ENCODE measurements around the gene GRN.

The GRN gene

GRCh38 chr17:44312396-44313104, 32.6 kb upstream of the GRN start:
- H3K27me3 ChIP-seq (replicated peaks), result peaks cover 28% of the 10 kb centered on the region
- H3K36me3 ChIP-seq (replicated peaks), result no peaks in the 10 kb centered on the region
- no peak for TF ChIP-seq CTCF (IDR thresholded peaks at IDR 0.05; ENCODE audit: low read depth, low read length, missing control alignments)
- no peak overlapping the region for H3K27ac ChIP-seq
- H3K4me3 ChIP-seq (ENCODE audit: low read depth, low read length), result no peak overlapping the region
- in situ Hi-C loops (cut with HindIII; ENCODE audit: low pct_ligation_motif_present, low sequenced_read_pairs), result no loop called here
- DNase-seq, result no peak

GRCh38 chr17:44314031-44314430, 31.1 kb upstream of the GRN start:
- no peak for TF ChIP-seq CTCF (IDR thresholded peaks at IDR 0.05; ENCODE audit: low read depth, low read length, missing control alignments)
- H3K4me3 ChIP-seq (ENCODE audit: low read depth, low read length), result no peak overlapping the region
- no peak overlapping the region for H3K27ac ChIP-seq
- H3K36me3 ChIP-seq (replicated peaks), result no peaks in the 10 kb centered on the region
- in situ Hi-C loops (cut with HindIII; ENCODE audit: low pct_ligation_motif_present, low sequenced_read_pairs), result no loop called here
- peaks cover 26% of the 10 kb centered on the region for H3K27me3 ChIP-seq (replicated peaks)
- no peak for DNase-seq

- Histone ChIP-seq H3K4me3 (ENCODE audit: low read depth, low read length) (no peak overlapping the region), H3K27me3 (replicated peaks) (peaks cover 26% of the 10 kb centered on the region), H3K27ac (no peak overlapping the region), H3K36me3 (replicated peaks) (peaks cover under 1% of the 10 kb centered on the region)
- TF ChIP-seq CTCF (IDR thresholded peaks at IDR 0.05; ENCODE audit: low read depth, low read length, missing control alignments), result no peak
- in situ Hi-C loops (cut with HindIII; ENCODE audit: low pct_ligation_motif_present, low sequenced_read_pairs), result no loop called here
- no peak for DNase-seq
Observed at GRCh38 chr17:44314524-44314868, 30.6 kb upstream of the GRN start.

GRCh38 chr17:44314869-44315661, 30.0 kb upstream of the GRN start:
- peak; percentile 36 for DNase-seq
- in situ Hi-C loops (cut with HindIII; ENCODE audit: low pct_ligation_motif_present, low sequenced_read_pairs), result no loop called here
- TF ChIP-seq CTCF (IDR thresholded peaks at IDR 0.05; ENCODE audit: low read depth, low read length, missing control alignments), result no peak
- Histone ChIP-seq H3K27ac (no peak overlapping the region), H3K4me3 (ENCODE audit: low read depth, low read length) (peak overlapping the region; percentile 35), H3K36me3 (replicated peaks) (peaks cover 5% of the 10 kb centered on the region), H3K27me3 (replicated peaks) (peaks cover 26% of the 10 kb centered on the region)

GRCh38 chr17:44315760-44316731, 29.1 kb upstream of the GRN start:
- in situ Hi-C loops (cut with HindIII; ENCODE audit: low pct_ligation_motif_present, low sequenced_read_pairs), result no loop called here
- no peak for TF ChIP-seq CTCF (IDR thresholded peaks at IDR 0.05; ENCODE audit: low read depth, low read length, missing control alignments)
- Histone ChIP-seq H3K4me3 (ENCODE audit: low read depth, low read length) (no peak overlapping the region), H3K27me3 (replicated peaks) (peaks cover 26% of the 10 kb centered on the region), H3K36me3 (replicated peaks) (peaks cover 13% of the 10 kb centered on the region), H3K27ac (no peak overlapping the region)
- DNase-seq, result no peak
